22Rv1 (cell line): ENCODE measurements around the gene MYO15B.

Experiments
- CTCF ChIP-seq: fragments of 450-650 bp; IDR thresholded peaks from 2 replicates; pipeline ENCODE4 v1.5.1; 2017; ENCODE audit warnings: mild to moderate bottlenecking
- ZFX ChIP-seq: fragments of 450-650 bp; IDR thresholded peaks from 2 replicates; pipeline ENCODE4 v1.6.1; 2017; ENCODE audit warnings: antibody characterized with exemption, borderline replicate concordance

DNA sequence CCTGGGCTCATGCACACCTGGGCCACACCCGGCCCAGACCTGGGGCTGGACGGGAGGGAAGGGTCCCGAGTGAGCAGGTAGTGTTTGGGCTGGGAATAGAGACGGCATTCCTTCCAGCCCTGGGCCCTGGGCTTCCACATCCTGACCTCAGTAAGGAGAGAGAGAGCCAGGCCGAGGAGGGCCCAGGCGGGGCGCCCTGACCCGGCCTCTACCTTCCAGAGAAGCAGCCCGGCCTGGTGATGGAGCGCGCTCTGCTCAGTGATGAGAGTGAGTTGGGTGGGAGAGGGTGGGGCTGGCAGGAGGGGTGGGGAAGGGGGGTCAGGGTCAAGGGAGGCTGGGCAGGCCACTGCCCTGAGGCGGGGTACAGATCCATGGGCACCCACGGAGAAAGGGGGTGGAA lies 13.6 kb upstream of the MYO15B start:
- no peak for TF ChIP-seq CTCF
- no peak for TF ChIP-seq ZFX
